Muscle layer of colon (tissue), 2 donors: ENCODE data around the gene TTLL8.

Experiments
- H3K27ac ChIP-seq: one replicate; pipeline ENCODE4 v1.7.0; 2013; ENCODE audit warnings: low read depth, mild to moderate bottlenecking, low read length, moderate library complexity
- H3K27me3 ChIP-seq, 2 donors: one replicate each; pipeline ENCODE4 v1.7.0; 2013; ENCODE audit warnings: low read length in 2 of 2, mild to moderate bottlenecking in 2 of 2; ENCODE audit not compliant: insufficient read depth in 2 of 2, control insufficient read depth in 1 of 2
- H3K36me3 ChIP-seq: one replicate; pipeline ENCODE4 v1.7.0; 2013; ENCODE audit warnings: mild to moderate bottlenecking, low read length; ENCODE audit not compliant: insufficient read depth
- H3K4me1 ChIP-seq: one replicate; pipeline ENCODE4 v1.7.0; 2013; ENCODE audit warnings: mild to moderate bottlenecking, low read length; ENCODE audit not compliant: insufficient read depth
- H3K4me3 ChIP-seq, 2 donors: one replicate each; pipeline ENCODE4 v1.7.0; 2013; ENCODE audit warnings: low read length in 2 of 2, low read depth in 1 of 2, mild to moderate bottlenecking in 1 of 2, moderate library complexity in 1 of 2
- H3K9ac ChIP-seq: one replicate; pipeline ENCODE4 v1.7.0; 2013; ENCODE audit warnings: low read length
- H3K9me3 ChIP-seq: one replicate; pipeline ENCODE4 v1.7.0; 2013; ENCODE audit warnings: mild to moderate bottlenecking, low read length
- donor health status: abdominal sarcoma.
- donor health status: Adenocarcinoma of cecum.

Gene TTLL8

GRCh38 chr22:49977578-49977977, 80.5 kb downstream of the TTLL8 start:
- H3K36me3 ChIP-seq, result no peaks in the 10 kb centered on the region
- H3K4me1 ChIP-seq, result no peaks in the 10 kb centered on the region
- no peak overlapping the region for H3K9ac ChIP-seq
- H3K27ac ChIP-seq, result no peak overlapping the region
- no peaks in the 10 kb centered on the region for H3K9me3 ChIP-seq
- no peak overlapping the region for H3K4me3 ChIP-seq
- H3K27me3 ChIP-seq, result peaks cover 2 to 4% of the 10 kb centered on the region in 2 donors

- Histone ChIP-seq H3K4me3 (no peak overlapping the region), H3K27me3 (peaks cover 0 to 7% of the 10 kb centered on the region in 2 donors), H3K36me3 (no peaks in the 10 kb centered on the region), H3K27ac (no peak overlapping the region), H3K9ac (no peak overlapping the region), H3K4me1 (no peaks in the 10 kb centered on the region), H3K9me3 (no peaks in the 10 kb centered on the region)
These were observed 81.5 kb downstream of the TTLL8 start for GRCh38 chr22:49976439-49977175.

- Histone ChIP-seq H3K27me3 (peaks cover 0 to 9% of the 10 kb centered on the region in 2 donors), H3K4me3 (no peak overlapping the region), H3K4me1 (no peaks in the 10 kb centered on the region), H3K9ac (no peak overlapping the region), H3K27ac (no peak overlapping the region), H3K9me3 (no peaks in the 10 kb centered on the region), H3K36me3 (no peaks in the 10 kb centered on the region)
These were observed 82.3 kb downstream of the TTLL8 start for GRCh38 chr22:49975543-49976389.

GRCh38 chr22:49973018-49973961, 84.8 kb downstream of the TTLL8 start:
- no peak overlapping the region for H3K9ac ChIP-seq
- no peaks in the 10 kb centered on the region for H3K36me3 ChIP-seq
- peaks cover 0 to 9% of the 10 kb centered on the region in 2 donors for H3K27me3 ChIP-seq
- no peak overlapping the region for H3K27ac ChIP-seq
- no peak overlapping the region for H3K4me3 ChIP-seq
- peaks cover 6% of the 10 kb centered on the region for H3K4me1 ChIP-seq
- no peaks in the 10 kb centered on the region for H3K9me3 ChIP-seq

- H3K4me3 ChIP-seq, result no peak overlapping the region
- H3K27ac ChIP-seq, result no peak overlapping the region
These were observed 85.7 kb downstream of the TTLL8 start for GRCh38 chr22:49972163-49973017.

GRCh38 chr22:49971232-49972162, 86.6 kb downstream of the TTLL8 start:
- H3K4me1 ChIP-seq, result peaks cover 13% of the 10 kb centered on the region
- no peaks in the 10 kb centered on the region for H3K9me3 ChIP-seq
- H3K27me3 ChIP-seq, result peaks cover 0 to 9% of the 10 kb centered on the region in 2 donors
- H3K36me3 ChIP-seq, result no peaks in the 10 kb centered on the region
- H3K27ac ChIP-seq, result peak overlapping the region; percentile 68
- peak overlapping the region; percentile 31 to 35 for H3K4me3 ChIP-seq
- H3K9ac ChIP-seq, result no peak overlapping the region

More at GRCh38 chr22:49972163-49973017, 85.7 kb downstream of the TTLL8 start:
- Histone ChIP-seq H3K4me1 (peaks cover 6% of the 10 kb centered on the region), H3K9me3 (no peaks in the 10 kb centered on the region), H3K36me3 (no peaks in the 10 kb centered on the region), H3K27me3 (peaks cover 0 to 9% of the 10 kb centered on the region in 2 donors), H3K9ac (no peak overlapping the region)

- no peaks in the 10 kb centered on the region for H3K36me3 ChIP-seq
- H3K27ac ChIP-seq, result peak overlapping the region; percentile 68
- peaks cover 0 to 9% of the 10 kb centered on the region in 2 donors for H3K27me3 ChIP-seq
- H3K9ac ChIP-seq, result no peak overlapping the region
- peaks cover 18% of the 10 kb centered on the region for H3K4me1 ChIP-seq
- no peaks in the 10 kb centered on the region for H3K9me3 ChIP-seq
- peak overlapping the region; percentile 31 to 35 for H3K4me3 ChIP-seq
These were observed 87.4 kb downstream of the TTLL8 start for GRCh38 chr22:49970528-49971231.

GRCh38 chr22:49969751-49970527, 88.2 kb downstream of the TTLL8 start:
- Histone ChIP-seq H3K9ac (no peak overlapping the region), H3K27me3 (peaks cover 0 to 9% of the 10 kb centered on the region in 2 donors), H3K27ac (no peak overlapping the region), H3K4me3 (no peak overlapping the region), H3K9me3 (no peaks in the 10 kb centered on the region), H3K36me3 (no peaks in the 10 kb centered on the region), H3K4me1 (peaks cover 18% of the 10 kb centered on the region)
